SU-DHL-6 (cell line): Measurements from ENCODE around the gene NFIC.

Experiments
- EZH2phosphoT487 ChIP-seq: fragments of 200-600 bp; sonication (generic), shearing (Covaris generic); conservative IDR thresholded peaks from 2 replicates; pipeline ENCODE4 v1.6.1; 2018; ENCODE audit warnings: mild to moderate bottlenecking, antibody characterized with exemption, low read length, moderate library complexity, mixed read lengths
- TF ChIP-seq, protein P1 (sequence below): fragments of 200-600 bp; sonication (generic); IDR thresholded peaks from one replicate; pipeline ENCODE4 v1.5.1; 2017; ENCODE audit warnings: antibody characterized with exemption, mild to moderate bottlenecking, low read length, moderate library complexity; ENCODE audit not compliant: insufficient read depth, poor library complexity, severe bottlenecking

- TF ChIP-seq, protein P1, sequence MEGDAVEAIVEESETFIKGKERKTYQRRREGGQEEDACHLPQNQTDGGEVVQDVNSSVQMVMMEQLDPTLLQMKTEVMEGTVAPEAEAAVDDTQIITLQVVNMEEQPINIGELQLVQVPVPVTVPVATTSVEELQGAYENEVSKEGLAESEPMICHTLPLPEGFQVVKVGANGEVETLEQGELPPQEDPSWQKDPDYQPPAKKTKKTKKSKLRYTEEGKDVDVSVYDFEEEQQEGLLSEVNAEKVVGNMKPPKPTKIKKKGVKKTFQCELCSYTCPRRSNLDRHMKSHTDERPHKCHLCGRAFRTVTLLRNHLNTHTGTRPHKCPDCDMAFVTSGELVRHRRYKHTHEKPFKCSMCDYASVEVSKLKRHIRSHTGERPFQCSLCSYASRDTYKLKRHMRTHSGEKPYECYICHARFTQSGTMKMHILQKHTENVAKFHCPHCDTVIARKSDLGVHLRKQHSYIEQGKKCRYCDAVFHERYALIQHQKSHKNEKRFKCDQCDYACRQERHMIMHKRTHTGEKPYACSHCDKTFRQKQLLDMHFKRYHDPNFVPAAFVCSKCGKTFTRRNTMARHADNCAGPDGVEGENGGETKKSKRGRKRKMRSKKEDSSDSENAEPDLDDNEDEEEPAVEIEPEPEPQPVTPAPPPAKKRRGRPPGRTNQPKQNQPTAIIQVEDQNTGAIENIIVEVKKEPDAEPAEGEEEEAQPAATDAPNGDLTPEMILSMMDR = no peak
- TF ChIP-seq EZH2phosphoT487 = no peak
Measured at GRCh38 chr19:3330047-3330446, 36.3 kb upstream of the NFIC start.
